GM18951 (cell line): ENCODE results near the gene BEST1.

Experiments
- POLR2A ChIP-seq: IDR thresholded peaks from 4 replicates; pipeline ENCODE4 v1.6.1; 2011; ENCODE audit warnings: mild to moderate bottlenecking; ENCODE audit not compliant: insufficient read length, insufficient read depth; ENCODE audit errors: extremely low read depth
- in situ Hi-C: fragments of 300-500 bp; cut with MboI; formaldehyde crosslinking; loops from one replicate; pipeline ENCODE4 v1.12.0; 2022; ENCODE audit warnings: low sequenced_read_pairs, mixed read lengths, inconsistent platforms; ENCODE audit not compliant: unreplicated experiment

BEST1 gene

DNA sequence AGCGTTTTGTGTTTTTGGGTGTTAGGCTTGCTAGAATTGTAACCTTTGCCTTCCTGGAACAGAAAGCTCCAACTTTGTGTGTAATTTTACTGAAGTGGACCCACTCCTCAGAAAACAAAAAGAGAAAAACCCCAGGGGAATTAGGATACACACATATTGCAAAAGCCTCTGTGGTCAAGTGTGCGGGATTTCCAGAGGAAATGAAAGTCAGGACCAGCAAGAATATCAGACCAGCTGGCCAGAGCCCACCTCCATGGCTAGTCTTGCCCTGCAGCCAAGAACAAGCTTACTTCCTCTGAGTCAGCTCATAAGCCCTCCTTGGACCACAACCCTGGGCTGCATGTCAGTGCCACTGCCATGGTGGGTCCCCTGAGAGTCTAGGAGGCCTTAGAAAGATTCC, 54.3 kb downstream of the BEST1 start:
- no peak for TF ChIP-seq POLR2A
- in situ Hi-C loops: no loop called here

DNA sequence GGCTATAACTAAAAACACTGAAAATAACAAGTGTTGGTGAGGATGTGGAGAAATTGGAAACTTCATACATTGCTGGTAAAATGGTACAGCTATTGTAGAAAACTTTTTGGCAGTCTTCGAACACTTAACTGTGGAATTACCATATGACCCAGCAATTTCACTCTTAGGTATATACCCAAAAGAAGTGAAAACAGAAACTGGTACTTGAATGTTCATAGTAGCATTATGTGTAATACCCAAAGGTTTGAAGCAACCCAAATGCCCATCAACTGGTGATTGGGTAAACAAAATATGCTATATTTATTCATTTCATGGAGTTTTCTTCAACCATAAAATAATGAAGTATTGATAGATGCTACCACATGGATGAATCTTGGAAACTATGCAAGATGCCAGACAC, 58.0 kb downstream of the BEST1 start:
- no peak for TF ChIP-seq POLR2A
- in situ Hi-C loops: no loop called here

DNA sequence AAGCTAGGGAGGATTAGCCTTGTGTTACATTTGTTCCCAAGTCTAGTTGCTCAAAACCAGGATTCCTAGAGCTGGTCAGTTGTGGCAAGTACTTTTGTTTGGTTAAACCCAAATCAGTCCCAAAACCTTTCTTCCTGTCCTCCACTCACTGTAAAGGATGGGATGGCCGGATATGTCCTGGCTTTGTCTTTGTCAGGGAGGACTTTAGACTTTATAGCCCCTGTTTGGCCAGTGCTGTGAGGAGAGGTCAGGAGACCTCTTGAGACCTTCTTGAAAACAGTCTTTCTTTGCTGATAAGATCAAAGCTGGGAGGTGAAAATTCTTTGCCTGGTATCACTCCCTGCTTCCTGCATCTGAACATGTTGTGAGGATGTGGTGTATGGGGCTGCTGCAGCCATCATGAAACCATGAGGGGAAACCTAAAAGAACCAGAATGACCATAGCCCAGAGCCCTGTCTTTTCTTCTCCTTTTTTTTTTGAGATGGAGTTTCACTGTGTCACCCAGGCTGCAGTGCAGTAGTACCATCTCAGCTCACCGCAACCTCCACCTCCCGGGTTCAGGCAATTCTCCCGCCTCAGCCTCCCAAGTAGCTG, 60.9 kb downstream of the BEST1 start:
- in situ Hi-C loops: no loop called here
- TF ChIP-seq POLR2A: no peak

DNA sequence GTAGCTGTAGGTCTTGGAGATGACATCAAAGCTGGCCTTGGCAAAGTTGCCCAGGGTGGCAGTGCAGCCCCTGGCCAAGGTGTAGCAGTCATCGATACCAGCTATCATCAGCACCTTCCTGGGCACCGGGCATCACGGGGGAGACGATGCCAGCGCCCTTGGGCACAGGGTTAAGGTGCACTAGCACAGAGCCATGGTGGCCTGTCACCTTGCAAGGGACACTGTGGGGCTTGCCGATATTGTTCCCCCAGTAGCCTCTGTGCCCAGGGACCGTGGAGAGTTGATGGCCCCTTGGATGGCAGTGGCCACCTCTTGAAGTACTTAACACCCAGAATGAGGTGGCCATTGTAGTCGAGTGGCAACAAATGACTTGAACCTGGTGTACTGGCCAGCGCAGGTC, 61.7 kb downstream of the BEST1 start:
- TF ChIP-seq POLR2A: no peak
- in situ Hi-C loops: no loop called here

DNA sequence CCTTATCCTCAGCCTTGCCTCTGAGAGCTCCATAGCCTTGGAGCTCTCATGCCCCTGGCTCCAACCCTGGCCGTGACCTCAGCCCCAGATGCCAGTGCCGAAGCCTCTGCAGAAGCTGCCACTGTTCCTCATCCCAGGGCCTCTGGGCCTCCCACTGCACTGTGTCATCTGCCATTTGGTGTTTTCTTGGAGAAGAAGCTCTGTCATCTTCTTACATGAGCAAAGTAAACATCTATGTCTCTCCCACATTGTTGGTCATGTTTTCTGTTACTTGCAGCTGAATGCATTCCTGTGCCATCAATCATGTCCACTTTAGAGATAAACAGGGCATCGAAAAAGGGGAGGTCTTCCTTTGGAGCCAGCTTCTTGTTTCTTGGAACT, 62.3 kb downstream of the BEST1 start:
- in situ Hi-C loops: no loop called here
- no peak for TF ChIP-seq POLR2A

DNA sequence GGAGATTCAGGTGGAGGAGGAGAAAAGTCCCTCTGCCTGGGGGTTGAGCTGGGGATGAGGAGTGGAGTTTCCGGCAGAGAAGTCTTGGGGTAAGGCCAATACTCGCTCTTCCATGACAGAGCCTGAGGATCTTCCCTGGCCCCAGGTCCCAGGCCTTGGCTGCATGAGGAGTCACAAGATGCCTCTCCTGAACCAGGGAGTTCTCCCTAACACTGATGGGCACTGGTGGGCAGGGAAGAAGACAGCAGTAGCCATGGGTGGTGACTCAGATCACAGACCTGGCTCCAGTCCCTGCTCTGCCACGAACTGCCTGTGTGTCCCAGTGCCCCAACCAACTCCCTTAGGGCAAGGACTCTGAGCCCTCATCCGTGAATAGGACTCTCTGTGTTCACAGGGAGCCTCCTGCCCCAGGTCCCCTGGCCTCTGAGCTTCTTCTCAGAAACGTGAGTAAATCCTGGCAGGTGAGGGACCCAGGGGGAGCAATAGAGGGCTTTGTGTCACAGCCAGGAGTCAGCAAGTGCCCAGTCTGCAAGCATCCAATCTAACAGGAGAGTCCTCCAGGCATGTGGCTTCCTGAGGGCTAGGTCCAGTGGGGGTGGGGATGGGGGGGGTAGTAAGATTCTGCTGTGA, 62.8 kb downstream of the BEST1 start:
- in situ Hi-C loops: no loop called here
- no peak for TF ChIP-seq POLR2A
